ENCODE results near the gene MIEF1.

MIEF1 gene

DNA sequence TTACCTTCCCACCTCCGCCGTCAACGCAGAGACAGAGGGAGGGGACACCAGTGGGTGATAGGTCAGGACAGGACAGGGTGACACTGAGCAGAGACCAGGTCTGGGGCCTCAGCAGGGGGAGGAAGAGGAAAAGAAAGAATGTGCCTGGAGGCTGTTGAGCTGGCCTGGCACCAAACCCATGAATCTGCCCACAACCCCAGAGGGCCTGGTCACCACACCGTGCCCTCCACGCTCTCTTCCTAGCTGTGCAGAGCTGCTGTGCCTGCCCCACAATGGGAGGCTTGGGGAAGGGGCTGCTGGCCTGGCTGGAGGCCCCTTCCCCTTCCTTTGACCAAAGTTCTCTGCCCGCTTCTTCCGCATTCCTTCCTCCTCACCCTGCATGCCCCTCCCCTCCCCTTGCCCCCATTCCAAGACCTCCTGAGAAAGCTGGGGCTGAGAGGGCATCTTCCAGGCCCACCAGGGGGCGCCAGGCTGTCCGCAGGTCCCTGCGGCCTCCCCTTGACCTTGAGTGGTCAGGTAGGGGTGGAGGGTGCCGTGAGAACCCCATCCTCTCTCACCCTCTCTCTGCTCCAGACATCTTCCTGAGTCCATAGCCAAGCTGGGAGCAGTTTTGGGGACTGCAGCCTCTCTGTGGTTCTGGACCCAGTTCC lies 57.5 kb downstream of the MIEF1 start:
- POLR2A ChIA-PET = interaction anchor here (0.5 kb wide), 2 partner anchors 33 to 34 kb away, joined by 4 read pairs; no protein-coding TSS in a partner anchor

DNA sequence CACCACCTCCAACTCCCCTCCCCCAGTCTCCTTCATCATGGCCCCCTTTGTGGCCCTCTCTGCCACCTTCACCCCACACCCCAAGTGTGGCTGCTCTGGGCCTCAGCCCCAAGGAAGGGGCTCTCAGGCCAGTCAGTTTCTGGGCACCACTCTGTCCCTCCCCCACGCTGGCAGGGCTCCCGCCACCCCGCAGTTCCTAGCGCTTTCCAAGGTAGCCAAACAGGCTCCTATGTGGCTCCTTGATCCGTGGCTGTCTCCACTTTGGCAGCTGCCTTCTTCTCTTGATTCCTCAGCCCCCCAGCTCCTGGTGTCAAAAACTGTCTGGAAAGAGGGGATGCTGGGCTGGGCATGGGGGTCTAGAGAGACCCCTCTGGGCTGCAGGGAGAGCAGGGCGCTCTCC lies 58.0 kb downstream of the MIEF1 start:
- no peak overlapping the region for H3K27ac ChIP-seq (ENCODE audit: extremely low read depth, low read depth, low read length)
- TF ChIP-seq ZBTB20 (tag by site-specific recombination; IDR thresholded peaks at IDR 0.05) = no peak
- TF ChIP-seq, protein P1, sequence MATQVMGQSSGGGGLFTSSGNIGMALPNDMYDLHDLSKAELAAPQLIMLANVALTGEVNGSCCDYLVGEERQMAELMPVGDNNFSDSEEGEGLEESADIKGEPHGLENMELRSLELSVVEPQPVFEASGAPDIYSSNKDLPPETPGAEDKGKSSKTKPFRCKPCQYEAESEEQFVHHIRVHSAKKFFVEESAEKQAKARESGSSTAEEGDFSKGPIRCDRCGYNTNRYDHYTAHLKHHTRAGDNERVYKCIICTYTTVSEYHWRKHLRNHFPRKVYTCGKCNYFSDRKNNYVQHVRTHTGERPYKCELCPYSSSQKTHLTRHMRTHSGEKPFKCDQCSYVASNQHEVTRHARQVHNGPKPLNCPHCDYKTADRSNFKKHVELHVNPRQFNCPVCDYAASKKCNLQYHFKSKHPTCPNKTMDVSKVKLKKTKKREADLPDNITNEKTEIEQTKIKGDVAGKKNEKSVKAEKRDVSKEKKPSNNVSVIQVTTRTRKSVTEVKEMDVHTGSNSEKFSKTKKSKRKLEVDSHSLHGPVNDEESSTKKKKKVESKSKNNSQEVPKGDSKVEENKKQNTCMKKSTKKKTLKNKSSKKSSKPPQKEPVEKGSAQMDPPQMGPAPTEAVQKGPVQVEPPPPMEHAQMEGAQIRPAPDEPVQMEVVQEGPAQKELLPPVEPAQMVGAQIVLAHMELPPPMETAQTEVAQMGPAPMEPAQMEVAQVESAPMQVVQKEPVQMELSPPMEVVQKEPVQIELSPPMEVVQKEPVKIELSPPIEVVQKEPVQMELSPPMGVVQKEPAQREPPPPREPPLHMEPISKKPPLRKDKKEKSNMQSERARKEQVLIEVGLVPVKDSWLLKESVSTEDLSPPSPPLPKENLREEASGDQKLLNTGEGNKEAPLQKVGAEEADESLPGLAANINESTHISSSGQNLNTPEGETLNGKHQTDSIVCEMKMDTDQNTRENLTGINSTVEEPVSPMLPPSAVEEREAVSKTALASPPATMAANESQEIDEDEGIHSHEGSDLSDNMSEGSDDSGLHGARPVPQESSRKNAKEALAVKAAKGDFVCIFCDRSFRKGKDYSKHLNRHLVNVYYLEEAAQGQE (tag by site-specific recombination; IDR thresholded peaks at IDR 0.05) = peak; percentile 60
- TF ChIP-seq IKZF3 (tag by site-specific recombination; IDR thresholded peaks at IDR 0.05) = no peak
- TF ChIP-seq ZFP69B (tag by site-specific recombination; IDR thresholded peaks at IDR 0.05) = no peak
- TF ChIP-seq GLIS2 (tag by site-specific recombination; IDR thresholded peaks at IDR 0.05) = 0 out of 2 replicates have a peak, but pooled peaks have one; percentile 48
- no peaks in the 10 kb centered on the region for H3K4me1 ChIP-seq (ENCODE audit: control insufficient read depth, insufficient read depth, low read length)
- POLR2A ChIA-PET = interaction anchor here (0.5 kb wide), 1 partner anchor 35 kb away, joined by 4 read pairs; no protein-coding TSS in a partner anchor
- H3K36me3 ChIP-seq (ENCODE audit: control insufficient read depth in 2 of 2, insufficient read depth in 1 of 2, low read length in 2 of 2) = no peaks in the 10 kb centered on the region
- CTCF ChIA-PET = interaction anchor here (0.6 to 3.4 kb wide), 8 partner anchors 13 to 633 kb away, joined by 3 to 18 read pairs (median 4); no protein-coding TSS in a partner anchor
- H3K9me3 ChIP-seq (ENCODE audit: control insufficient read depth, insufficient read depth, low read depth, low read length) = no peaks in the 10 kb centered on the region
- no peak overlapping the region for H3K4me3 ChIP-seq (ENCODE audit: low read depth, low read length)

More for the DNA sequence above, 57.5 kb downstream of the MIEF1 start:
- no peaks in the 10 kb centered on the region for H3K4me1 ChIP-seq (ENCODE audit: control insufficient read depth, insufficient read depth, low read length)
- CTCF ChIA-PET = interaction anchor here (0.6 to 3.4 kb wide), 11 partner anchors 10 to 677 kb away, joined by 3 to 18 read pairs (median 4); no protein-coding TSS in a partner anchor
- no peak overlapping the region for H3K27ac ChIP-seq (ENCODE audit: extremely low read depth, low read depth, low read length)
- TF ChIP-seq, protein P2, sequence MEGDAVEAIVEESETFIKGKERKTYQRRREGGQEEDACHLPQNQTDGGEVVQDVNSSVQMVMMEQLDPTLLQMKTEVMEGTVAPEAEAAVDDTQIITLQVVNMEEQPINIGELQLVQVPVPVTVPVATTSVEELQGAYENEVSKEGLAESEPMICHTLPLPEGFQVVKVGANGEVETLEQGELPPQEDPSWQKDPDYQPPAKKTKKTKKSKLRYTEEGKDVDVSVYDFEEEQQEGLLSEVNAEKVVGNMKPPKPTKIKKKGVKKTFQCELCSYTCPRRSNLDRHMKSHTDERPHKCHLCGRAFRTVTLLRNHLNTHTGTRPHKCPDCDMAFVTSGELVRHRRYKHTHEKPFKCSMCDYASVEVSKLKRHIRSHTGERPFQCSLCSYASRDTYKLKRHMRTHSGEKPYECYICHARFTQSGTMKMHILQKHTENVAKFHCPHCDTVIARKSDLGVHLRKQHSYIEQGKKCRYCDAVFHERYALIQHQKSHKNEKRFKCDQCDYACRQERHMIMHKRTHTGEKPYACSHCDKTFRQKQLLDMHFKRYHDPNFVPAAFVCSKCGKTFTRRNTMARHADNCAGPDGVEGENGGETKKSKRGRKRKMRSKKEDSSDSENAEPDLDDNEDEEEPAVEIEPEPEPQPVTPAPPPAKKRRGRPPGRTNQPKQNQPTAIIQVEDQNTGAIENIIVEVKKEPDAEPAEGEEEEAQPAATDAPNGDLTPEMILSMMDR (tag by site-specific recombination; IDR thresholded peaks at IDR 0.05) = peak; percentile 41; the same call in 1 of the 2 replicates
- TF ChIP-seq, protein P3, sequence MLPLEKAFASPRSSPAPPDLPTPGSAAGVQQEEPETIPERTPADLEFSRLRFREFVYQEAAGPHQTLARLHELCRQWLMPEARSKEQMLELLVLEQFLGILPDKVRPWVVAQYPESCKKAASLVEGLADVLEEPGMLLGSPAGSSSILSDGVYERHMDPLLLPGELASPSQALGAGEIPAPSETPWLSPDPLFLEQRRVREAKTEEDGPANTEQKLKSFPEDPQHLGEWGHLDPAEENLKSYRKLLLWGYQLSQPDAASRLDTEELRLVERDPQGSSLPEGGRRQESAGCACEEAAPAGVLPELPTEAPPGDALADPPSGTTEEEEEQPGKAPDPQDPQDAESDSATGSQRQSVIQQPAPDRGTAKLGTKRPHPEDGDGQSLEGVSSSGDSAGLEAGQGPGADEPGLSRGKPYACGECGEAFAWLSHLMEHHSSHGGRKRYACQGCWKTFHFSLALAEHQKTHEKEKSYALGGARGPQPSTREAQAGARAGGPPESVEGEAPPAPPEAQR (tag by site-specific recombination; IDR thresholded peaks at IDR 0.05) = no peak
- TF ChIP-seq, protein P4, sequence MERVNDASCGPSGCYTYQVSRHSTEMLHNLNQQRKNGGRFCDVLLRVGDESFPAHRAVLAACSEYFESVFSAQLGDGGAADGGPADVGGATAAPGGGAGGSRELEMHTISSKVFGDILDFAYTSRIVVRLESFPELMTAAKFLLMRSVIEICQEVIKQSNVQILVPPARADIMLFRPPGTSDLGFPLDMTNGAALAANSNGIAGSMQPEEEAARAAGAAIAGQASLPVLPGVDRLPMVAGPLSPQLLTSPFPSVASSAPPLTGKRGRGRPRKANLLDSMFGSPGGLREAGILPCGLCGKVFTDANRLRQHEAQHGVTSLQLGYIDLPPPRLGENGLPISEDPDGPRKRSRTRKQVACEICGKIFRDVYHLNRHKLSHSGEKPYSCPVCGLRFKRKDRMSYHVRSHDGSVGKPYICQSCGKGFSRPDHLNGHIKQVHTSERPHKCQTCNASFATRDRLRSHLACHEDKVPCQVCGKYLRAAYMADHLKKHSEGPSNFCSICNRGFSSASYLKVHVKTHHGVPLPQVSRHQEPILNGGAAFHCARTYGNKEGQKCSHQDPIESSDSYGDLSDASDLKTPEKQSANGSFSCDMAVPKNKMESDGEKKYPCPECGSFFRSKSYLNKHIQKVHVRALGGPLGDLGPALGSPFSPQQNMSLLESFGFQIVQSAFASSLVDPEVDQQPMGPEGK (tag by site-specific recombination; IDR thresholded peaks at IDR 0.05) = peak; percentile 51; the same call in 1 of the 2 replicates
- TF ChIP-seq, protein P5, sequence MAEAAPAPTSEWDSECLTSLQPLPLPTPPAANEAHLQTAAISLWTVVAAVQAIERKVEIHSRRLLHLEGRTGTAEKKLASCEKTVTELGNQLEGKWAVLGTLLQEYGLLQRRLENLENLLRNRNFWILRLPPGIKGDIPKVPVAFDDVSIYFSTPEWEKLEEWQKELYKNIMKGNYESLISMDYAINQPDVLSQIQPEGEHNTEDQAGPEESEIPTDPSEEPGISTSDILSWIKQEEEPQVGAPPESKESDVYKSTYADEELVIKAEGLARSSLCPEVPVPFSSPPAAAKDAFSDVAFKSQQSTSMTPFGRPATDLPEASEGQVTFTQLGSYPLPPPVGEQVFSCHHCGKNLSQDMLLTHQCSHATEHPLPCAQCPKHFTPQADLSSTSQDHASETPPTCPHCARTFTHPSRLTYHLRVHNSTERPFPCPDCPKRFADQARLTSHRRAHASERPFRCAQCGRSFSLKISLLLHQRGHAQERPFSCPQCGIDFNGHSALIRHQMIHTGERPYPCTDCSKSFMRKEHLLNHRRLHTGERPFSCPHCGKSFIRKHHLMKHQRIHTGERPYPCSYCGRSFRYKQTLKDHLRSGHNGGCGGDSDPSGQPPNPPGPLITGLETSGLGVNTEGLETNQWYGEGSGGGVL (tag by site-specific recombination; IDR thresholded peaks at IDR 0.05) = no peak
- no peak for TF ChIP-seq ZNF571 (tag by site-specific recombination; IDR thresholded peaks at IDR 0.05)
- H3K9me3 ChIP-seq (ENCODE audit: control insufficient read depth, insufficient read depth, low read depth, low read length) = no peaks in the 10 kb centered on the region
- no peak overlapping the region for H3K4me3 ChIP-seq (ENCODE audit: low read depth, low read length)
- no peaks in the 10 kb centered on the region for H3K36me3 ChIP-seq (ENCODE audit: control insufficient read depth in 2 of 2, insufficient read depth in 1 of 2, low read length in 2 of 2)

All from HEK293 (cell line).